ENCODE results near the gene DUSP14. TPM values are rescaled to one million over a fixed set of nuclear protein-coding genes. Genes with fewer than 3 reads are reported as not detected.
"Not testable (repeated sequence)": the region's sequence is repeated elsewhere in the genome, so short reads cannot be mapped to it uniquely, and the experiment has no call there.

Gene DUSP14
- 10 to 100 TPM; 17.0 to 22.8 TPM for total RNA-seq
- 20.9 TPM for polyA plus RNA-seq (2013, experiment 1 of 2)
- 22.2 TPM for polyA plus RNA-seq (2013, experiment 2 of 2)
- long read RNA-seq, experiment 1, transcript DUSP14-206 (3 exons, 1,537 nt) = major isoform, 14 of 23 reads
- long read RNA-seq, experiment 1, partial matches to known transcripts = 0 of 23 reads
- long read RNA-seq, experiment 1, other reads (novel, unspliced or antisense) = 8 of 23 reads
- long read RNA-seq, experiment 2, transcript DUSP14-206 (3 exons, 1,537 nt) = major isoform, 64 of 66 reads
- long read RNA-seq, experiment 2, partial matches to known transcripts = 2 of 66 reads
- long read RNA-seq, experiment 2, other reads (novel, unspliced or antisense) = 0 of 66 reads
- long read RNA-seq, experiment 3, transcript DUSP14-206 (3 exons, 1,537 nt) = major isoform, 101 of 104 reads
- long read RNA-seq, experiment 3, partial matches to known transcripts = 0 of 104 reads
- long read RNA-seq, experiment 3, other reads (novel, unspliced or antisense) = 2 of 104 reads
- long read RNA-seq, experiment 4, transcript DUSP14-206 (3 exons, 1,537 nt) = major isoform, 23 of 26 reads
- long read RNA-seq, experiment 4, partial matches to known transcripts = 3 of 26 reads
- long read RNA-seq, experiment 4, other reads (novel, unspliced or antisense) = 0 of 26 reads

- Mint-ChIP-seq H3K9me3 (no peaks in the 10 kb centered on the region), H3K27ac (peak within 1 kb of the TSS; percentile 93), H3K4me3 (peak within 1 kb of the TSS; percentile 71), H3K36me3 (ENCODE audit: low read depth) (no peaks in the 10 kb centered on the region), H3K27me3 (ENCODE audit: insufficient read depth) (peaks cover 40% of the 10 kb centered on the region), H3K4me1 (peaks cover 19% of the 10 kb centered on the region)
- Histone ChIP-seq H3K4me1 (ENCODE audit: control insufficient read depth, insufficient read depth, low read length) (peaks cover 5% of the 10 kb centered on the region), H3K4me3 (ENCODE audit: low read length) (peak within 1 kb of the TSS; percentile 94), H3K27ac (ENCODE audit: low read depth, low read length) (no peak within 1 kb of the TSS), H3K36me3 (ENCODE audit: control insufficient read depth, insufficient read depth, low read length) (peaks cover 10% of the 10 kb centered on the region), H3K9me3 (ENCODE audit: control insufficient read depth, low read length) (peaks cover 11% of the 10 kb centered on the region), H3K9ac (ENCODE audit: extremely low read depth, low read length, poor library complexity, severe bottlenecking) (peak within 1 kb of the TSS; percentile 62), H3K27me3 (ENCODE audit: control insufficient read depth, insufficient read depth, low read length, poor library complexity, severe bottlenecking) (peaks cover 8% of the 10 kb centered on the region)
- no peak for TF ChIP-seq CTCF (conservative IDR thresholded peaks at IDR 0.05)
- peak; percentile 95 for DNase-seq
- WGBS, 2 experiments (ENCODE audit: insufficient coverage in 1 of 2, insufficient read length in 1 of 2) = 0% methylated on average over 26 to 89 of the region's 100 CpGs
Measured at GRCh38 chr17:37489197-37490001, at the start of gene DUSP14. TSS of gene DUSP14 (plus strand) at chr17:37489891. CDS start at chr17:37512273, 22,382 bp downstream.

GRCh38 chr17:37440424-37440823 is 49.3 kb upstream of the DUSP14 start:
- Mint-ChIP-seq H3K27ac (no peak overlapping the region), H3K4me1 (peaks cover 2% of the 10 kb centered on the region), H3K9me3 (peaks cover 6% of the 10 kb centered on the region), H3K4me3 (no peak overlapping the region), H3K36me3 (ENCODE audit: low read depth) (peaks cover 67% of the 10 kb centered on the region), H3K27me3 (ENCODE audit: insufficient read depth) (no peaks in the 10 kb centered on the region)
- Histone ChIP-seq H3K27ac (ENCODE audit: low read depth, low read length) (no peak overlapping the region), H3K27me3 (ENCODE audit: control insufficient read depth, insufficient read depth, low read length, poor library complexity, severe bottlenecking) (no peaks in the 10 kb centered on the region), H3K9me3 (ENCODE audit: control insufficient read depth, low read length) (peaks cover 12% of the 10 kb centered on the region), H3K9ac (ENCODE audit: extremely low read depth, low read length, poor library complexity, severe bottlenecking) (no peak overlapping the region), H3K4me1 (ENCODE audit: control insufficient read depth, insufficient read depth, low read length) (no peaks in the 10 kb centered on the region), H3K4me3 (ENCODE audit: low read length) (no peak overlapping the region), H3K36me3 (ENCODE audit: control insufficient read depth, insufficient read depth, low read length) (peaks cover 73% of the 10 kb centered on the region)
- no peak for TF ChIP-seq CTCF (conservative IDR thresholded peaks at IDR 0.05)
- WGBS, 2 experiments (ENCODE audit: insufficient coverage in 1 of 2, insufficient read length in 1 of 2) = 97 to 100% methylated on average over 2 of the region's 2 CpGs
- DNase-seq = no peak

- not testable (repeated sequence) for H3K4me3 Mint-ChIP-seq; H3K4me1 Mint-ChIP-seq; H3K27ac ChIP-seq (ENCODE audit: low read depth, low read length); H3K27me3 Mint-ChIP-seq (ENCODE audit: insufficient read depth); H3K27ac Mint-ChIP-seq; DNase-seq; H3K9ac ChIP-seq (ENCODE audit: extremely low read depth, low read length, poor library complexity, severe bottlenecking); H3K4me1 ChIP-seq (ENCODE audit: control insufficient read depth, insufficient read depth, low read length); H3K4me3 ChIP-seq (ENCODE audit: low read length); H3K27me3 ChIP-seq (ENCODE audit: control insufficient read depth, insufficient read depth, low read length, poor library complexity, severe bottlenecking); H3K9me3 Mint-ChIP-seq
- Histone ChIP-seq H3K9me3 (ENCODE audit: control insufficient read depth, low read length) (peaks cover 12% of the 10 kb centered on the region), H3K36me3 (ENCODE audit: control insufficient read depth, insufficient read depth, low read length) (peaks cover 64% of the 10 kb centered on the region)
- WGBS, 2 experiments (ENCODE audit: insufficient coverage in 1 of 2, insufficient read length in 1 of 2) = 90 to 92% methylated on average over 8 to 12 of the region's 12 CpGs
- peaks cover 62% of the 10 kb centered on the region for H3K36me3 Mint-ChIP-seq (ENCODE audit: low read depth)
Measured at GRCh38 chr17:37441369-37442014, 48.2 kb upstream of the DUSP14 start.

Data from endodermal cell (in vitro differentiated cells).